Tibial nerve (tissue), 4 donors: ENCODE data around the gene ASIC4. TPM values are rescaled to one million over a fixed set of nuclear protein-coding genes. Genes with fewer than 3 reads are reported as not detected.

Experiments used
- DNase-seq, 2 donors: peaks; one replicate each; pipeline ENCODE4 v3.0.0-alpha.2; 2019; ENCODE audit warnings: low spot score in 2 of 2
- H3K27ac ChIP-seq, 4 donors: fragments of 200-600 bp; sonication (generic) in 3 of 4; one replicate each; pipeline ENCODE4 v1.5.1; 2017 to 2019; ENCODE audit warnings: mild to moderate bottlenecking in 1 of 4
- H3K27me3 ChIP-seq, 2 donors: fragments of 200-600 bp; sonication (generic) in 1 of 2; one replicate each; pipeline versions ENCODE4 v1.5.1 to v1.6.0; 2017 to 2019
- H3K36me3 ChIP-seq, 3 donors: fragments of 200-600 bp; sonication (generic); one replicate each; pipeline ENCODE4 v1.5.1; 2018 to 2019
- H3K4me1 ChIP-seq, 4 donors: fragments of 200-600 bp; sonication (generic) in 3 of 4; one replicate each; pipeline ENCODE4 v1.5.1; 2017 to 2019
- H3K4me3 ChIP-seq, 4 donors: fragments of 200-600 bp; sonication (generic) in 3 of 4; one replicate each; pipeline ENCODE4 v1.5.1; 2017 to 2019; ENCODE audit warnings: mild to moderate bottlenecking in 1 of 4, moderate library complexity in 1 of 4
- H3K9me3 ChIP-seq, 4 donors: fragments of 200-600 bp; sonication (generic) in 3 of 4; one replicate each; pipeline ENCODE4 v1.5.1; 2017 to 2019
- EP300 ChIP-seq, 2 donors: sonication (generic); formaldehyde crosslinking; IDR thresholded peaks; one replicate each; pipeline ENCODE4 v1.6.1; 2017; ENCODE audit warnings: antibody characterized with exemption in 2 of 2, mild to moderate bottlenecking in 1 of 2
- POLR2A ChIP-seq, 2 donors: fragments of 450-650 bp; IDR thresholded peaks; one replicate each; pipeline ENCODE4 v1.6.1; 2017; ENCODE audit warnings: antibody characterized with exemption in 2 of 2, mild to moderate bottlenecking in 2 of 2, moderate library complexity in 2 of 2
- WGBS, 2 donors: methylation state at CpG; one replicate each; pipeline ENCODE4 v1.1.5; 2018; 5-methylcytosine and 5-hydroxymethylcytosine counted together
- total RNA-seq, 4 donors: library from RNA; depleted of rRNA; stranded (reverse); fragments of >200 nt; gene quantifications; one replicate each; pipeline ENCODE4 v1.1.0, GENCODE V29; 2016
- TF ChIP-seq, protein P1 (sequence below), 5 experiments: fragments of 200-600 bp in 3 of 5; fragments of 450-650 bp in 2 of 5; sonication (generic) in 3 of 5; IDR thresholded peaks; one replicate each; pipeline ENCODE4 v1.5.1; 2016 to 2019; ENCODE audit warnings: antibody characterized with exemption in 5 of 5, mild to moderate bottlenecking in 3 of 5, moderate library complexity in 2 of 5

The ASIC4 gene
- total RNA-seq, 4 donors from 2014 or later = 0.42 to 3.0 TPM; not detected in 2

DNA sequence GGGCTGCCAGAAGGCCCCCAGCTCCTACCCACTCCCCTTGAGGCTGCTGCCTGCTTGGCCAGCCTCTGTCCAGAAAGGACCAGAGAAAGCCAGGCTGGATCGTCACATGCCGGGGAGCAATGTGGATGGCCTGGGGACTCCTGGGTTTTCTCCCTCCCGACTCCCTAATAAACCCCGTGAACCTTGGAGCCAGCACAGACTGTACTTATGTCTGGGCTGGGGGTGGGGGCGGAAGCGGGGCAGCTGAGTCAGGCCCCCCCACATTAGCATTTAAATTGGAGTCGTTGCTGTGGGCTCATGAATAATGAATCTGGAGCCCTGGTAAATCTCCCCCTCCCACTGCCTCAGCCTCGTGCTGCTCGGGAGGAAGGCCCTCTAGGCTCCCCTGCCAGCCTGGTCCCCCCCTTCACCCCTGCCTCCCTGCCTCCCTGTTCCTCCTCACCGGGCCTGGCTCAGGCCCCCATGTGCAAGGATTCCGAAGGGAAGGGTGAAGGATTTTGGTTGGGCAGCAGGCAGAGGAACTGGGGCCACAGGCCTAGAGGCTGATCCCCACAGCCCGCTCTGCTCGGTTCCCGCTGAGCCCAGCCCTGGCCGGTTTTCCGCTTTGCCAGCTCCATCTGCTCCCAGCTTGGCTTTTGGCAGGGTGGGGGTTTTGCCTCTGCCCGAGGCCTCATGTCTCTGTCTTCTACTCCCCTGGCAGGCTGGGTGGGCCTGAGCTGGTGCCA lies 7.3 kb upstream of the ASIC4 start:
- Histone ChIP-seq H3K9me3 (no peaks in the 10 kb centered on the region), H3K27ac (no peak overlapping the region), H3K27me3 (peaks cover 0 to 36% of the 10 kb centered on the region in 2 donors), H3K4me3 (no peak overlapping the region), H3K36me3 (peaks cover 0 to 59% (median 0%) of the 10 kb centered on the region in 3 donors), H3K4me1 (peaks cover 0 to 32% (median 11%) of the 10 kb centered on the region in 4 donors)
- TF ChIP-seq EP300 (IDR thresholded peaks at IDR 0.05) (no peak), POLR2A (IDR thresholded peaks at IDR 0.05) (no peak)
- TF ChIP-seq, protein P1, sequence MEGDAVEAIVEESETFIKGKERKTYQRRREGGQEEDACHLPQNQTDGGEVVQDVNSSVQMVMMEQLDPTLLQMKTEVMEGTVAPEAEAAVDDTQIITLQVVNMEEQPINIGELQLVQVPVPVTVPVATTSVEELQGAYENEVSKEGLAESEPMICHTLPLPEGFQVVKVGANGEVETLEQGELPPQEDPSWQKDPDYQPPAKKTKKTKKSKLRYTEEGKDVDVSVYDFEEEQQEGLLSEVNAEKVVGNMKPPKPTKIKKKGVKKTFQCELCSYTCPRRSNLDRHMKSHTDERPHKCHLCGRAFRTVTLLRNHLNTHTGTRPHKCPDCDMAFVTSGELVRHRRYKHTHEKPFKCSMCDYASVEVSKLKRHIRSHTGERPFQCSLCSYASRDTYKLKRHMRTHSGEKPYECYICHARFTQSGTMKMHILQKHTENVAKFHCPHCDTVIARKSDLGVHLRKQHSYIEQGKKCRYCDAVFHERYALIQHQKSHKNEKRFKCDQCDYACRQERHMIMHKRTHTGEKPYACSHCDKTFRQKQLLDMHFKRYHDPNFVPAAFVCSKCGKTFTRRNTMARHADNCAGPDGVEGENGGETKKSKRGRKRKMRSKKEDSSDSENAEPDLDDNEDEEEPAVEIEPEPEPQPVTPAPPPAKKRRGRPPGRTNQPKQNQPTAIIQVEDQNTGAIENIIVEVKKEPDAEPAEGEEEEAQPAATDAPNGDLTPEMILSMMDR (IDR thresholded peaks at IDR 0.05) = no peak
- 69 to 70% methylated on average over 17 of the region's 17 CpGs for WGBS, 2 donors
- no peak for DNase-seq

DNA sequence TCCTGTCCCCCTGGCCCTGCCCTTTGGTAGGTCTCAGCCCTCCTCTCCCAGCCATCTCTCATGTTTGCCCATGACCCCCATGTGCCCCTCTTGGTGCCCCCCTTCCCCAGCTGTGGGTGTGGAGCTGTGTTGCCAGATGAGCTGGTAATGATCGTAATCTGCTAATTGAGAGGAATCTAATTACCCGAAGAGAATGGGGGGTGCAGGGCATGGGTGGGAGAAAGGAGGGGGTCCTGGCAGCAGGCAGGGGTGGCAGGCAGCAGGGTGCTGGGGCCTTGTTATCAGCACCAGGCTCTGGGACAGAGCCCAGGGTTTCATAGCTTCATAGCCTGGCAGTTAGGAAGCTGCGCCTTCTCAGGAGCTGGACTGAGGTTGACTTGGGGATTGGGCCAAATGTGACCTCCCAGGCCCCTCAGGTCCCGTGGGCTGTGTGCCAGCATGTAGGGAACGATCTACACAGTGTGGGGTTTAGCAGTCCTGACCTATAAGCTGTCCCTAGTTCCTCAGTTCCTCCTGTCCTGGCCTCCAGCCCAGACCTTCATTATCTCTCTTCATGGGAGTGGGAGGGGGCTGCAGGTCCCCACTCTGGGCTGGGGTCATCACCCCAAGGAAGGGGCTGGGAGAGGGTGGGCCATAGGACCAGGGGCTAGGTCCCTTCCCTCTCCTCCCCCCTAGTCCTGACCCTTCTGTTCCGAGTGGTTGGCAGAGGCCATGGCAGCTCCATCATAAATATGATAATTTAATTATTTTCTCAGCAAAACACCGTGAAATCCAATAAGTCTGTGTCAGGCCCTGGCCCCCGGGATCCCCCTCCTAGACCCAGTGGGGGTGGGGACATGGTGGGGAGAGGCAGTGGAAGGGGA lies 6.5 kb upstream of the ASIC4 start:
- no peaks in the 10 kb centered on the region for H3K9me3 ChIP-seq
- H3K4me3 ChIP-seq = no peak overlapping the region
- no peak for TF ChIP-seq POLR2A (IDR thresholded peaks at IDR 0.05)
- TF ChIP-seq, protein P1 (IDR thresholded peaks at IDR 0.05) = no peak
- no peak for TF ChIP-seq EP300 (IDR thresholded peaks at IDR 0.05)
- peaks cover 0 to 44% of the 10 kb centered on the region in 2 donors for H3K27me3 ChIP-seq
- 52 to 54% methylated on average over 8 of the region's 8 CpGs for WGBS, 2 donors
- peaks cover 0 to 51% (median 0%) of the 10 kb centered on the region in 3 donors for H3K36me3 ChIP-seq
- no peak for DNase-seq
- peaks cover 0 to 38% (median 11%) of the 10 kb centered on the region in 4 donors for H3K4me1 ChIP-seq
- H3K27ac ChIP-seq = no peak overlapping the region

GRCh38 chr2:219508444-219508734 lies 5.9 kb upstream of the ASIC4 start:
- no peak overlapping the region for H3K4me3 ChIP-seq
- peaks cover 0 to 42% (median 11%) of the 10 kb centered on the region in 4 donors for H3K4me1 ChIP-seq
- 44 to 46% methylated on average over 4 of the region's 4 CpGs for WGBS, 2 donors
- no peaks in the 10 kb centered on the region for H3K9me3 ChIP-seq
- no peak for DNase-seq
- H3K27ac ChIP-seq = no peak overlapping the region
- H3K36me3 ChIP-seq = peaks cover 0 to 45% (median 0%) of the 10 kb centered on the region in 3 donors
- TF ChIP-seq, protein P1 (IDR thresholded peaks at IDR 0.05) = no peak
- TF ChIP-seq POLR2A (IDR thresholded peaks at IDR 0.05) (no peak), EP300 (IDR thresholded peaks at IDR 0.05) (no peak)
- peaks cover 0 to 50% of the 10 kb centered on the region in 2 donors for H3K27me3 ChIP-seq

DNA sequence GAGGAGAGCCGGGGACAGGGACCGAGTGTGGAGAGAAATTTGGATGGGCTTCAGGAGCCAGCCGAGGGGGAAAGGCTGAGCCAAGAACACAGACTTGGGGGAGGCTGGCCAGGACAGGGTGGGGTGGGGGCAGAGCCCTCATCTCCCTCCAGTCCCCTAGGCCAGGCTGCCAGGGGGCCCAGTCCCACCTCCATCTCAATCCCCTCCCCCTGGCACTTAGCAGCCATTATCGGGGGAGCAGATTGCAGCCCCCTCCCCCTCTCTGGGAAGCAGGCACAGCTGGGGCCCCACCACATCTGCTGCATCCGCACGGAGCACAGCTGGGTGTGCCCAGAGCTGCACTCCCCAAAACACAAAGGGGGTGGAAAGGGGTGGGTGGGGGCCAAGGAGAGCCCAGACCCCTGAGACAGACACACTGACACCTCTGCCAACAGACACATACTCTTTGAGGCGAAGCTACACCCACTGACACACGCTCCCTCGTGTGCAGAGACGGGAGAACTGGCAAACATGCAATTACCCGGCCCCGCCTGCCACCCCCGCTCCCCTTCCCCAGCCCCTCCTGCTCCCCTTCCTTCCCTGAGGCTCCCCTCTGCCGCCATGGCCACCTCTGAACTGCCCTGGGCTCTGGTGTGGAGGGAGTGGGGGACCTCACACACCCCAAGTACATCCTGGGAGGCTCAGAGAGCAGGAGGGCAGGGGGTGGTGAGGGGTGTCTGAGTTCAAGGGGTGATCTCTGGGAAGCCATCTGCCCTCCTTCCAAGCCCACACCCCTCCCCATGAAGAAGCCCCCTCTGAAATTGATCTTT lies 5.1 kb upstream of the ASIC4 start:
- TF ChIP-seq POLR2A (IDR thresholded peaks at IDR 0.05) (no peak), EP300 (IDR thresholded peaks at IDR 0.05) (no peak)
- TF ChIP-seq, protein P1 (IDR thresholded peaks at IDR 0.05) = no peak
- DNase-seq = no peak
- H3K9me3 ChIP-seq = no peaks in the 10 kb centered on the region
- no peak overlapping the region for H3K4me3 ChIP-seq
- peaks cover 0 to 50% (median 12%) of the 10 kb centered on the region in 4 donors for H3K4me1 ChIP-seq
- peaks cover 0 to 37% (median 0%) of the 10 kb centered on the region in 3 donors for H3K36me3 ChIP-seq
- H3K27me3 ChIP-seq = peaks cover 0 to 58% of the 10 kb centered on the region in 2 donors
- 9 to 12% methylated on average over 5 to 10 of the region's 14 CpGs for WGBS, 2 donors
- H3K27ac ChIP-seq = no peak overlapping the region
